Ovary (tissue), 3 donors: ENCODE measurements around the gene C6orf132.

Experiments used
- CTCF ChIP-seq, 3 donors: fragments of 450-650 bp in 2 of 3; fragments of 200-600 bp in 1 of 3; IDR thresholded peaks; one replicate each; pipeline versions ENCODE4 v1.5.1 to v1.8.0; 2016 to 2022; ENCODE audit warnings: antibody characterized with exemption in 3 of 3, mild to moderate bottlenecking in 1 of 3
- EP300 ChIP-seq: sonication (generic); formaldehyde crosslinking; IDR thresholded peaks from one replicate; pipeline ENCODE4 v1.6.1; 2017; ENCODE audit warnings: antibody characterized with exemption
- donor health status: DM: no; HTN: no; CAD: no.

GRCh38 chr6:42068173-42068572 is 74.2 kb downstream of the C6orf132 start:
- TF ChIP-seq CTCF (IDR thresholded peaks at IDR 0.05), result no peak
- no peak for TF ChIP-seq EP300
